ENCODE data around the gene PCDHA8. TPM values are rescaled to one million over a fixed set of nuclear protein-coding genes. Genes with fewer than 3 reads are reported as not detected.
"Not testable (repeated sequence)": the region's sequence is repeated elsewhere in the genome, so short reads cannot be mapped to it uniquely, and the experiment has no call there.

PCDHA8 gene
- polyA plus RNA-seq, 1 donor from 2014 or later: 0.66 TPM

DNA sequence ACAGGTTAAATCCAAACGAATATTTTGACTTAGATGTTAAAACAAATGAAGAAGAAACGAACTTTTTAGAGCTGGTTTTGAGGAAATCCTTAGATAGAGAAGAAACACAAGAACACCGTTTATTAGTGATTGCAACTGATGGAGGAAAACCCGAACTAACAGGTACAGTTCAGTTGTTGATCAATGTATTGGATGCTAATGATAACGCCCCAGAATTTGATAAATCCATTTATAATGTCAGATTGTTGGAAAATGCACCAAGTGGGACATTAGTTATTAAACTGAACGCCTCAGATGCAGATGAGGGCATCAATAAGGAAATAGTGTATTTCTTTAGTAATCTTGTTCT, 18.7 kb upstream of the PCDHA8 start:
- Histone ChIP-seq H2AFZ (ENCODE audit: low read depth, low read length) (no peak overlapping the region), H3K27me3 (ENCODE audit: insufficient read depth, low read depth, low read length) (no peaks in the 10 kb centered on the region), H3K9me3 (ENCODE audit: low read length) (peaks cover 24% of the 10 kb centered on the region), H3K9ac (ENCODE audit: low read length) (no peak overlapping the region), H3K36me3 (ENCODE audit: insufficient read depth, low read length) (peaks cover 25% of the 10 kb centered on the region), H3F3A (ENCODE audit: insufficient read depth, low read length, poor library complexity, severe bottlenecking) (no peaks in the 10 kb centered on the region), H3K4me2 (ENCODE audit: low read length) (no peak overlapping the region), H3K4me3 (ENCODE audit: low read length) (no peak overlapping the region), H3K27ac (ENCODE audit: low read length) (no peak overlapping the region), H3K79me2 (replicated peaks; ENCODE audit: insufficient read depth, low read length) (peaks cover 57% of the 10 kb centered on the region), H4K20me1 (ENCODE audit: insufficient read depth) (no peaks in the 10 kb centered on the region), H3K9me2 (ENCODE audit: insufficient read depth, low read length) (no peaks in the 10 kb centered on the region)
- TF ChIP-seq TAF1 (IDR thresholded peaks at IDR 0.05; ENCODE audit: low read depth): no peak
- TF ChIP-seq, protein P1, sequence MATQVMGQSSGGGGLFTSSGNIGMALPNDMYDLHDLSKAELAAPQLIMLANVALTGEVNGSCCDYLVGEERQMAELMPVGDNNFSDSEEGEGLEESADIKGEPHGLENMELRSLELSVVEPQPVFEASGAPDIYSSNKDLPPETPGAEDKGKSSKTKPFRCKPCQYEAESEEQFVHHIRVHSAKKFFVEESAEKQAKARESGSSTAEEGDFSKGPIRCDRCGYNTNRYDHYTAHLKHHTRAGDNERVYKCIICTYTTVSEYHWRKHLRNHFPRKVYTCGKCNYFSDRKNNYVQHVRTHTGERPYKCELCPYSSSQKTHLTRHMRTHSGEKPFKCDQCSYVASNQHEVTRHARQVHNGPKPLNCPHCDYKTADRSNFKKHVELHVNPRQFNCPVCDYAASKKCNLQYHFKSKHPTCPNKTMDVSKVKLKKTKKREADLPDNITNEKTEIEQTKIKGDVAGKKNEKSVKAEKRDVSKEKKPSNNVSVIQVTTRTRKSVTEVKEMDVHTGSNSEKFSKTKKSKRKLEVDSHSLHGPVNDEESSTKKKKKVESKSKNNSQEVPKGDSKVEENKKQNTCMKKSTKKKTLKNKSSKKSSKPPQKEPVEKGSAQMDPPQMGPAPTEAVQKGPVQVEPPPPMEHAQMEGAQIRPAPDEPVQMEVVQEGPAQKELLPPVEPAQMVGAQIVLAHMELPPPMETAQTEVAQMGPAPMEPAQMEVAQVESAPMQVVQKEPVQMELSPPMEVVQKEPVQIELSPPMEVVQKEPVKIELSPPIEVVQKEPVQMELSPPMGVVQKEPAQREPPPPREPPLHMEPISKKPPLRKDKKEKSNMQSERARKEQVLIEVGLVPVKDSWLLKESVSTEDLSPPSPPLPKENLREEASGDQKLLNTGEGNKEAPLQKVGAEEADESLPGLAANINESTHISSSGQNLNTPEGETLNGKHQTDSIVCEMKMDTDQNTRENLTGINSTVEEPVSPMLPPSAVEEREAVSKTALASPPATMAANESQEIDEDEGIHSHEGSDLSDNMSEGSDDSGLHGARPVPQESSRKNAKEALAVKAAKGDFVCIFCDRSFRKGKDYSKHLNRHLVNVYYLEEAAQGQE (IDR thresholded peaks at IDR 0.05; ENCODE audit: borderline replicate concordance): no peak
- TF ChIP-seq EP300 (conservative IDR thresholded peaks at IDR 0.05; ENCODE audit: poor library complexity, severe bottlenecking): no peak
- TF ChIP-seq SMC3 (conservative IDR thresholded peaks at IDR 0.05; ENCODE audit: poor library complexity): no peak
- TF ChIP-seq MXI1 (conservative IDR thresholded peaks at IDR 0.05; ENCODE audit: poor library complexity, severe bottlenecking): no peak
- TF ChIP-seq EZH2 (IDR thresholded peaks at IDR 0.05; ENCODE audit: borderline replicate concordance, insufficient read depth, low read length, poor library complexity, severe bottlenecking): no peak
- TF ChIP-seq RAD21 (conservative IDR thresholded peaks at IDR 0.05): no peak
- TF ChIP-seq, protein P2, sequence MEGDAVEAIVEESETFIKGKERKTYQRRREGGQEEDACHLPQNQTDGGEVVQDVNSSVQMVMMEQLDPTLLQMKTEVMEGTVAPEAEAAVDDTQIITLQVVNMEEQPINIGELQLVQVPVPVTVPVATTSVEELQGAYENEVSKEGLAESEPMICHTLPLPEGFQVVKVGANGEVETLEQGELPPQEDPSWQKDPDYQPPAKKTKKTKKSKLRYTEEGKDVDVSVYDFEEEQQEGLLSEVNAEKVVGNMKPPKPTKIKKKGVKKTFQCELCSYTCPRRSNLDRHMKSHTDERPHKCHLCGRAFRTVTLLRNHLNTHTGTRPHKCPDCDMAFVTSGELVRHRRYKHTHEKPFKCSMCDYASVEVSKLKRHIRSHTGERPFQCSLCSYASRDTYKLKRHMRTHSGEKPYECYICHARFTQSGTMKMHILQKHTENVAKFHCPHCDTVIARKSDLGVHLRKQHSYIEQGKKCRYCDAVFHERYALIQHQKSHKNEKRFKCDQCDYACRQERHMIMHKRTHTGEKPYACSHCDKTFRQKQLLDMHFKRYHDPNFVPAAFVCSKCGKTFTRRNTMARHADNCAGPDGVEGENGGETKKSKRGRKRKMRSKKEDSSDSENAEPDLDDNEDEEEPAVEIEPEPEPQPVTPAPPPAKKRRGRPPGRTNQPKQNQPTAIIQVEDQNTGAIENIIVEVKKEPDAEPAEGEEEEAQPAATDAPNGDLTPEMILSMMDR (IDR thresholded peaks at IDR 0.05; ENCODE audit: poor library complexity, severe bottlenecking): no peak
- TF ChIP-seq POLR2AphosphoS5 (IDR thresholded peaks at IDR 0.05): no peak

DNA sequence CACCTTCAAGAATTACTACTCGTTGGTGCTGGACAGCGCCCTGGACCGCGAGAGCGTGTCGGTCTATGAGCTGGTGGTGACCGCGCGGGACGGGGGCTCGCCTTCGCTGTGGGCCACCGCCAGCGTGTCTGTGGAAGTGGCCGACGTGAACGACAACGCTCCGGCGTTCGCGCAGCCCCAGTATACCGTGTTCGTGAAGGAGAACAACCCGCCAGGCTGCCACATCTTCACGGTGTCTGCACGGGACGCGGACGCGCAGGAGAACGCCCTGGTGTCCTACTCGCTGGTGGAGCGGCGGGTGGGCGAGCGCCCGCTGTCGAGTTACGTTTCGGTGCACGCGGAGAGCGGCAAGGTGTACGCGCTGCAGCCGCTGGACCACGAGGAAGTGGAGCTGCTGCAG, 18.0 kb upstream of the PCDHA8 start:
- H3K9ac ChIP-seq (ENCODE audit: low read length); H3K27me3 ChIP-seq (ENCODE audit: insufficient read depth, low read depth, low read length); H3F3A ChIP-seq (ENCODE audit: insufficient read depth, low read length, poor library complexity, severe bottlenecking); H3K27ac ChIP-seq (ENCODE audit: low read length); H2AFZ ChIP-seq (ENCODE audit: low read depth, low read length); H3K9me2 ChIP-seq (ENCODE audit: insufficient read depth, low read length); H3K4me2 ChIP-seq (ENCODE audit: low read length); H4K20me1 ChIP-seq (ENCODE audit: insufficient read depth); H3K4me3 ChIP-seq (ENCODE audit: low read length): not testable (repeated sequence)
- peaks cover 24% of the 10 kb centered on the region for H3K9me3 ChIP-seq (ENCODE audit: low read length)
- peaks cover 53% of the 10 kb centered on the region for H3K79me2 ChIP-seq (replicated peaks; ENCODE audit: insufficient read depth, low read length)
- H3K36me3 ChIP-seq (ENCODE audit: insufficient read depth, low read length): peaks cover 25% of the 10 kb centered on the region

DNA sequence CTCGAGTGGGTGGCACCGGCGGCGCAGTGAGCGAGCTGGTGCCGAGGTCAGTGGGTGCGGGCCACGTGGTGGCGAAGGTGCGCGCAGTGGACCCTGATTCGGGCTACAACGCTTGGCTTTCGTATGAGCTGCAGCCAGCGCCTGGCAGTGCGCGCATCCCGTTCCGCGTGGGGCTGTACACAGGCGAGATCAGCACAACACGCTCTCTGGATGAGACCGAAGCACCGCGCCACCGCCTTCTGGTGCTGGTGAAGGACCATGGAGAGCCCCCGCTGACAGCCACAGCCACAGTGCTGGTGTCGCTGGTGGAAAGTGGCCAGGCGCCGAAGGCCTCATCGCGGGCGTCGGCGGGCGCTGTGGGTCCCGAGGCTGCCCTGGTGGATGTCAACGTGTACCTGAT, 17.5 kb upstream of the PCDHA8 start:
- Histone ChIP-seq H3F3A (ENCODE audit: insufficient read depth, low read length, poor library complexity, severe bottlenecking) (no peaks in the 10 kb centered on the region), H3K4me2 (ENCODE audit: low read length) (no peak overlapping the region), H3K27ac (ENCODE audit: low read length) (no peak overlapping the region), H3K9me3 (ENCODE audit: low read length) (peaks cover 27% of the 10 kb centered on the region), H3K9me2 (ENCODE audit: insufficient read depth, low read length) (no peaks in the 10 kb centered on the region), H3K79me2 (replicated peaks; ENCODE audit: insufficient read depth, low read length) (peaks cover 48% of the 10 kb centered on the region), H3K36me3 (ENCODE audit: insufficient read depth, low read length) (peaks cover 25% of the 10 kb centered on the region), H4K20me1 (ENCODE audit: insufficient read depth) (no peaks in the 10 kb centered on the region), H3K4me3 (ENCODE audit: low read length) (no peak overlapping the region), H3K9ac (ENCODE audit: low read length) (no peak overlapping the region), H2AFZ (ENCODE audit: low read depth, low read length) (no peak overlapping the region), H3K27me3 (ENCODE audit: insufficient read depth, low read depth, low read length) (no peaks in the 10 kb centered on the region)
- TF ChIP-seq, protein P1 (IDR thresholded peaks at IDR 0.05; ENCODE audit: borderline replicate concordance): no peak
- TF ChIP-seq MXI1 (conservative IDR thresholded peaks at IDR 0.05; ENCODE audit: poor library complexity, severe bottlenecking): no peak
- no peak for TF ChIP-seq SMC3 (conservative IDR thresholded peaks at IDR 0.05; ENCODE audit: poor library complexity)
- no peak for TF ChIP-seq RAD21 (conservative IDR thresholded peaks at IDR 0.05)
- no peak for TF ChIP-seq EP300 (conservative IDR thresholded peaks at IDR 0.05; ENCODE audit: poor library complexity, severe bottlenecking)
- TF ChIP-seq POLR2AphosphoS5 (IDR thresholded peaks at IDR 0.05): no peak
- no peak for TF ChIP-seq TAF1 (IDR thresholded peaks at IDR 0.05; ENCODE audit: low read depth)
- TF ChIP-seq EZH2 (IDR thresholded peaks at IDR 0.05; ENCODE audit: borderline replicate concordance, insufficient read depth, low read length, poor library complexity, severe bottlenecking): no peak
- TF ChIP-seq, protein P2 (IDR thresholded peaks at IDR 0.05; ENCODE audit: poor library complexity, severe bottlenecking): no peak
